HG02763 (cell line): Measurements from ENCODE around the gene HSD11B2.
"Not testable (repeated sequence)": the region's sequence is repeated elsewhere in the genome, so short reads cannot be mapped to it uniquely, and the experiment has no call there.

Experiments used
- ATAC-seq: cut with Tn5 transposase; IDR thresholded peaks from one replicate; pipeline ENCODE4 v1.9.1; 2021; ENCODE audit warnings: mild to moderate bottlenecking, moderate library complexity; ENCODE audit not compliant: unreplicated experiment

The HSD11B2 gene

DNA sequence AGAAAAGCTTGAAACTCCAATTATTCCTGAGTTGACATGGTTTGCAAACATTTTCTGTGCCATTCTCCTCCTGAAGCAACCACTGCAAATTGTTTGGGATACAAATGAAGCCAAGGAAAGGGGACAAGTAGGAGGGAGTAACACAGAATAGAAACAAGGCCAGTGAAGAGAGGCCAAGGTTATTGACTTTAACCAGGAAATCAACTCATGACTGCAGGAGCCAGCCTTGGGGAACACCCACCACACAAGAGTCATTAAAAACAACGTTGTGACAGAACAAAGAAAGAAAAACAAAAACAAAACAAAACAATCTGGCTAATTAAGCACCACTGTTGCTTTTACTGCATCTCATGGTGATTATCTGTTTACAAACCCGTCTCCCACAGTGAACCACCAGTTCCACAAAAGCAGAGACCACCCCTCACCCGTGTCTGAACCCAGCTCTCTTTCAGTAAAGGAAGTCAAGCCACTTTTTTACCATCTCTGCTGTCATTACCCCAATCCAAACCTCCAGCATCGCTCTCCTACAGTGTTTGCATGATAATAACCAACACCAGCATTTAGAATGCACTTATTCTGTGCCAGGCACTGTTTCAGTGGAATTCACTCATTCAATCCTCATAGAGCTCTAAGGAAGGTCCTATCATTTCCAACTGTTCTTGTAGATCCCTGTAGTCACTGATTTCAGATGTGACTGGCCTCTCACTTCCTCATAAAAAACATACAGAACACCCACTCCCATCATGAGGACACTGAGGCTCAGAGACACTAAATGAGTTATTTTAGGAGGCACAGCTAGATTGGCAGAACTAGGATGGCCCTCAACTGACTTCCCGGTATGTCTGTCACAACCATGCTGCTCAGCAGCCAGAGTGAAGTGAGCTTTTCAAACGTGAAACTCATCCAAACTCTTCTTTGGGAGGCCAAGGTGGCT is 16.7 kb upstream of the HSD11B2 start:
- no peak for ATAC-seq

GRCh38 chr16:67415421-67415820 is 15.5 kb upstream of the HSD11B2 start:
- not testable (repeated sequence) for ATAC-seq

GRCh38 chr16:67415872-67416793 is 14.8 kb upstream of the HSD11B2 start, which contains the start of gene ZDHHC1:
ZDHHC1 (minus strand) TSS chr16:67416477; CDS start chr16:67407775, 8,702 bp downstream.
- peak; percentile 61 for ATAC-seq

- ATAC-seq = no peak
Observed at GRCh38 chr16:67417333-67418061, 13.4 kb upstream of the HSD11B2 start.

DNA sequence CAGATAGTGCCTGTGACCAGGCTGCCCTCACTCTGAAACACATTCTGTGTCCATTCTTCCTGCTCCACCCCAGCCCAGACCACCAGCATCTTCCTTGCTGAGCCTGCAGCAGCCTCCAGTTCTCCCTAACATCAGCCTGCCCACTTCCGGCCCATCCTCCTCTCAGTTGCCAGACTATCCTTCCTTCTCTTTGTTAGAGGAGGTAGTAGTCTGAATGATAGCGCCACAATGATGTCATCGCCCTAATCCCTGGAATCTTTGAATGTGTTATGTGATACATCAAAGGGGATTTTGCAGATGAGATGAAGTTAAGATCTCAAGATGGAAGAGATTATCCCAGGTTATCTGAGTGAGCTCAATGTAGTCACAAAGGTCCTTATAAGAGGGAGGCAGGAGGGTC is 11.4 kb upstream of the HSD11B2 start:
- no peak for ATAC-seq

GRCh38 chr16:67419931-67420330 is 11.0 kb upstream of the HSD11B2 start:
- no peak for ATAC-seq

- no peak for ATAC-seq
Observed at GRCh38 chr16:67421030-67421429, 9.9 kb upstream of the HSD11B2 start.

GRCh38 chr16:67423015-67423414 is 7.9 kb upstream of the HSD11B2 start:
- ATAC-seq = no peak

GRCh38 chr16:67423611-67424260 is 7.2 kb upstream of the HSD11B2 start:
- no peak for ATAC-seq

DNA sequence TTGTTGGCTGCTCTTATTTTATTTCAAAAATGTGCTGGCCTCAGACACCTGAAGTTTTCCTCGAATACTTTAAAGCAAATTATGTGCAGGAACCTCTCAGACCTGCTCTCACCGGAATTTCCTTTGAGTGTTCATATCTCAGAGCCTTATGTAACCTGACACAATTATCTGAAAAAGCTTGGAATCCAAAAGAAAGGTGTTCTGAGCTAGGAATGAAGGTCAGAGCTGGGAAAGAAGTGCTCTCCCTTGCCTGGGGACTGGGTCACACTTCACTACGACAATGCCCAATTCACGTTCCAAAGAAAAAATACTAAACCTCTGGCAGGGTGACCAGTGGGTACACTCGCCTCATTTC is 6.7 kb upstream of the HSD11B2 start:
- ATAC-seq = no peak

GRCh38 chr16:67425061-67425460 is 5.9 kb upstream of the HSD11B2 start:
- ATAC-seq = no peak

- ATAC-seq = no peak
Observed at GRCh38 chr16:67425580-67425979, 5.3 kb upstream of the HSD11B2 start.

GRCh38 chr16:67426022-67426421 is 4.9 kb upstream of the HSD11B2 start:
- ATAC-seq = no peak

- no peak for ATAC-seq
Observed at GRCh38 chr16:67426950-67427349, 4.0 kb upstream of the HSD11B2 start.

DNA sequence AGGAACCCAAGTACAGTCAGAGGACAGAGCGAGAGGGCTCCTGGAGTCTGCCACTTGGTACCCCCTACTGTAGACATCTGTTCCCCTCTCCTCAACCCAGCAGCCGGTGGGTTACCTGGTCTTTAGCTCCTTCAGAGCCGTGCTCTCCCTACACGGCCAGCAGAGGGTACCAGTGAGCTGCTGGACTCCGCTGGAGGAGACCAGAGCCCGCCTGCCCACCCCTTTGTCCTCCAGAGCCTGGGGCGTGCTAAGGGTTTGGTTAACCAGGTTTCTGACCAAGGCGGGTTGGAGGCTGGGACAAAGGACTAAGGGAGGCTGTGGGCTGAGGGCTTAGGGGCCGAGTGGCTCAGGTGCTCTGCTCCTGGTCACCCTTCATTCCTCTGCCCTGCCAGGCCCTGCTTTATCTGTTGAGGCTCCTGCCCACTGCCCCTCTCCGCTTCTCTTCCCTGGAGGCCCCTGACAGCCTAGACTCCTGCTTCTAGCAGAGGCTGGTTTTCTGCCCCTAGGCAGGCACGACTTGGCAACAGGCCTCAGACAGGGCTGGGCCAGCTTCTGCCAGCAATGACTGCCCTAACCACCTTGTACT is 2.7 kb upstream of the HSD11B2 start:
- ATAC-seq = no peak

DNA sequence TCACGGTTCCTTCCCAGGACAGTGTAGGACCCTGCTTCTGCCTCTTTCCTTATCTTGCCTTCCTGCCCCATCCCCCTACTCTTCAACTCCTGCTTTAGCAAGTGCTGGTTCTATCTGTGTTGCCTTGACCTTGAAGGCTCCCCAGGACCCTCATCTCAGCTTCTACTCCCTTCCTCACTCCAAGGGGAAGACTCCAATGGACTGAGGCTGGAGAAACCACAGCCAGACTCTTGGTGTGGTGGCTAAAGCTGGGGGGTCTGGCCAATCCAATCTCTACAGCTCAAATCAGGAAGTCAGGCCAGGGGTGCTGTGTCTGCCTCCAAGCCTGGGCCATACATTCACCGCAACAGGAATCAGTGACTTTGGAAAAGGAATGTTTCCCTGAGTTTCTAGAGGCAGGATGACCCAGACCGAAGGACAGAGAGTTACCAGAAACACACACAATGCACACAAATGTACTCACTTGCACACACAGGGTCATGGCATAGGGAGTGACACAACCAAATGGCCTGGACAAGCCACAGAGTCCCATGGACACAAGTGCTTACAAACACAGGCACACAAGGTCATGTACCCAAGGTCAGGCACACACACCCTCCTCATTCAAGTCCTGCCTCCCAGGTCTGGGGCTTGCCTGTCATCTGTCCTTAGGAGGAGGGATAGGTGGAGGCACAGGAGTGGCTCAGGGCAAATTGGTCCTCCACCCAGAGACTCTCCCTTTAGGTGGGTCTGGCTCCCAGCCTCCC is 1.7 kb upstream of the HSD11B2 start:
- no peak for ATAC-seq

GRCh38 chr16:67429799-67430503 is 970 bp upstream of the HSD11B2 start:
- ATAC-seq = no peak

GRCh38 chr16:67430504-67430976 is 381 bp upstream of the HSD11B2 start:
- no peak for ATAC-seq
